ENCODE data around the gene USH2A.

The USH2A gene

DNA sequence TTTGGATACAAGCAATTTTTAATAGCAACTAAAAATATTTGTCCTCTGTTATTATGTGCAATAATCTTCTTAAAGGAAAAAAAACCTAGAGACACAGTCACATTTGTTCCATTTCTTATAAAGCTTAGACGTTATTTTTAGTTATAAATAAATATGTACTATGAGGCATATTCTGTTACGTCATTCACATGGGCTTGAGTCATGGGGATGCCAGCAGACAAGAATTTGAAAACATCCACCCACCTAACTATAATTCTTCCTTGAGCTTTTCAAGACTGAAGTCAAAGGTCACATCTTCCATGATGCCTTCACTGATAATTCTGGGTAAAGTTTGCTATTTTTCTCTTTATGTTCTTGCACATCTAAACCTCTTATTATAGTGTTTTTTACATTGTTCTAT lies 587.3 kb downstream of the USH2A start:
- DNase-seq = no peak

DNA sequence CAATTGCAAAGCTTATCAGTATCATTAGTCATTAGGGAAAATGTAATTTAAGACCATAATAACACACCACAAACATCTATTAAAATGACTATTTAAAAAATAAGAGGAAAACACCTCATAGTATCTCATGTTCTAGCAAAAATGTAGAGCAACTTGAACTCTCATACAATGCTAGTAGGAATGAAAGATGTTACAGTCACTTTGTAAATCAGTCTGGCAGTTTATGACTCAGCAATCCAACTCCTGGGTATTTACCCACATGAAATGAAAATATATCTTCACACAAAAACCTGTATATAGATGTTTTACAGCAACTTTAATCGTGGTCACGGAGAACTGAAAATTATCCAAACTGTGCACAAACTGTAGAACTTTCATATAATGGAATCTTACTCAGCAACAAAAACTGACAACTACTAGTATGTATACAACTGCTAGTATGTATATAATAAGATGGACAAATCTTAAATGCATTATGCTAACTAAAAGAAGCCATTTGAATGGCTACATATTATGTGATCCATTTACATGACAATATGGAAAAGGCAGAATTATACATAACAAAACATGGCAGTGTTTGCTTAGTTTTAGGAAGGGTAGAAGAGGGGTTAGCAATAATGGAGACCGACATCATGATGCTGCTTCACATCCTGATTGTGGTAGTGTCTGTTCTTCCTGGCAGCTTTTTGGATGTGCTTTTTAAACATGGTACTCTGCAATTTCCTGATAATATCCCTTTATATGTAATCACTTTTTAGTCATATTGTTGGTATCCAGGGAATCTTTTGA lies 589.1 kb downstream of the USH2A start:
- DNase-seq = no peak

DNA sequence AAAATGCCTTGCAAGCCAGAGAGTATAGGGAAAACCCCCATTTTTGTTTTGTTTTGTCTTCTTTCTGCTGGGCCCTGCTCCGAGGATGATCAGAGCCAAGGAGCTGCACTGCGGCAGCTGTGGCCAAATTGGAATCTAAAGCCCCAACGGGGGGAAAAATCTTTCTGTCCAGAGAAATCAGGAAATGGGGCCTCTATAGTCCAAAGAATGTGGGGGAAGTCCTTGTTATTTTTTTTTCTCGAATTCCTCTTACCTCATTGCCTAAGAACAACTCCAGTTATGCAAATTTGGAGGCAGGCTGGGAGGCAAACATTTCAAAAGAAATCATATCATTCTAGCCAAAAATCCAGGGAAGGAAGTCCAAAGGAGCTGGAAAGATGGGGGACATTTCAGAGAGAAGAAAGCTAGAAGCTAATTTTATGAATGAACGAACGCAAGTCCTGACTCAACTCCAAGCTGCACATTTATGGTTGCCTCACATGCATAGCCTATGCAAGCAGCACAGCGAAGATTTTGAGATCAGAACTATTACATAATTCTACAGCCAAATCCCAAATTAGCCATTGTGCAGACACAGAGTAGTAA lies 592.9 kb downstream of the USH2A start:
- no peak for DNase-seq

DNA sequence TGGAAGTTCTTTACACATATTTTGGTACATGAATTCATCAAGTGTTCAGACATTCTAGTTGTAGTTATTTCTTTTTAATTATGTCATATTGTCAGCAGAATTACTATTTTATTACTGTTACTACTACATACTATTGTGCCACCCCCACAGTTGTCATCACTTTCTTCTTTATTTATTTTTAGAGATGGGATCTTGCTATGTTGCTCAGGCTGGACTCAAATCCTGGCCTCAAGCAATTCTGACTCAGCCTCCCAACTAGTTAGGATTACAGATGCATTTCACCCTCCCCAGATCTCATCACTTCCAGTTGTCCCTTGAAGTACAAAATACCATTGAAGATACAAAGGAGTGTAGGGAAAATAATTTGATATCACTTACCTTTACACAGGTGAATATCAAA lies 598.2 kb downstream of the USH2A start:
- no peak for DNase-seq

DNA sequence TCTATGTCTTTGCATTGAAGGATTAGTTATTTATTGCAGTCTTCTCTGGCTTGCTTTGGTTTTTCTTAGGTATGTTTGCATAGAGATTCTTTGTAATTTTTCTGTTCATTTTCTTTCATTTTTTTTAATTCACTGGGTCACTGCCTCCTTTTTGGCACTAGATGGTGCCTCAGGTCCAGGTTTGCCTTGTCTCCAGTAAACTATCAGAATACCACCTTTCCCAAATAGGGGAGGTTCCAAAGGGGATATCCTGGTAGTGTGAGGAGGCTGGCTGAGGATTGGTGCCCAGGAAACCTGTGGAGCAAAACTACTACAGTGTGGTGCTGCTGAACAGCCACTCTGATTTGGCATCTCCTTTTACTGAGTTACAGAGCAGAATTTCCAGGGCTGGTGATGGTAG lies 599.0 kb downstream of the USH2A start:
- DNase-seq = no peak

DNA sequence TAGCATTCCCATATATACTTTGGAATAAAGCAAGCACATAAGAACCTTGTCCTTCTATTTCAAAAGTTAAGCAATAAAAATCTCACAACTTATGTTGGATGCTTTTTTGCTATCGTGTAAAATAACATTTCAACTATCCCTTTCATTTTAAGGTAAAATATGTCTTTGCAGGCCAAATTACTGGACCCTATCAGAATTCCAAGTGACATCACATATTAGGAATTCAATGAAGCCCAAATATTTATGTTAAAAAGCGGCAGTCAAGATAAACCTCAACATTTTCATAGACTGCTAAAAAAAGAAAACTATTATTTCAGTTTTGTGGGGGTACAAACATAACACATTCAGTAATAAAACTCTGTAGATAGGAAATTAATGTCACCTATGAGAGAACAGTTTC lies 604.1 kb downstream of the USH2A start:
- DNase-seq = no peak

DNA sequence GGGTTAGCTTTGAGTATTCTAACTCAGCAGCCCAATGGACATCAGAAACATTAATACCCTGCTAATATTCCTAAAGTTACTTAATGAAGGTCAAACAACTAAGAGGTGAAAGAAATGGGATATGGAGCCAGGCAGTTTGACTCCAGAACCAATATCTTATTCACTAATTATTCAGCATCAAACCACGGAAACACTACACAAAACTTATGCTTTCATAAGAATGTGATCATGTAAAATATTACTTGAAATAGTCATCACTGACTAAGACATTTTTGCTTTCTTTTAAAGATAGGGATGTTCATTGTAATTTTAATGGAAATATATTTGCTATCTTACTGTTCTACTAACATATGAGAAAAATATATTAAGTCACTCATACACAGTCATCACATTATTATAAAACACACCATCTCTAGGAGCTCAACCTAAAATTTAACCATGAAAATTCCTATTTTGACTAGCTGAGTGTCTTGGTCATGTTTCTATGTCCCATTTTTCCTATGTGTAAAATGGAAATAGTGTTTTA lies 615.3 kb downstream of the USH2A start:
- DNase-seq = no peak

DNA sequence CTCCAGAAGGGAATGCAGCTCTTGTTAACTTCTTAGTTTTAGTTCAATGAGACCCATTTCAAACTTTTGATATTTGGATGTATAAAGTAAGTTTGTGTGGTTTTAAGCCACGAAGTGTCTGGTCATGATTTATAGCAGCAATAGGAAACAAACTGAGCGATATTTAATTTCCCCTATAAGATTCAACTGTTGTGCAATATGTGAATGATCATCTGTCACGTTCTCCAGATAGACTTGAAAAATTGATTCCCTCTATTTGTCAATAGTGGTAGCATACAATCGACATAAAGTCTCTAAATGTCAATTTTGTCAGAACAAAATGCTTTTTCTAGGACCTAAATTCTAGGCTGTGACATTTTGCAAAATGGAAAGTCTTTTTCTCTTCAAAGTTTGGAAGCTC lies 616.0 kb downstream of the USH2A start:
- no peak for DNase-seq

DNA sequence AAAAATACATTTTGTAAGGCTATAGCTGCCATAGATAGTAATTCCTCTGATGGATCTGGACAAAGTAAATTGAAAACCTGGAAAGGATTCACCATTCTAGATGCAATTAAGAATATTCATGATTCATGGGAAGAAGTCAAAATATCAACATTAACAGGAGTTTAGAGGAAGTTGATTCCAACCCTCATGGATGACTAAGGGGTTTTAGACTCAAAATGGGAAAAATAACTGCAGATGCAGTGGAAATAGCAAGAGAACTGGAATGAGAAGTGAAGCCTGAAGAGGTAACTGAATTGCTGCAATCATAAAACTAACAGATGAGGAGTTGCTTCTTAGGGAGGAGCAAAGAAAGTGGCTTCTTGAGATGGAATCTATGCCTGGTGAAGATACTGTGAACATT lies 625.4 kb downstream of the USH2A start:
- DNase-seq = no peak

DNA sequence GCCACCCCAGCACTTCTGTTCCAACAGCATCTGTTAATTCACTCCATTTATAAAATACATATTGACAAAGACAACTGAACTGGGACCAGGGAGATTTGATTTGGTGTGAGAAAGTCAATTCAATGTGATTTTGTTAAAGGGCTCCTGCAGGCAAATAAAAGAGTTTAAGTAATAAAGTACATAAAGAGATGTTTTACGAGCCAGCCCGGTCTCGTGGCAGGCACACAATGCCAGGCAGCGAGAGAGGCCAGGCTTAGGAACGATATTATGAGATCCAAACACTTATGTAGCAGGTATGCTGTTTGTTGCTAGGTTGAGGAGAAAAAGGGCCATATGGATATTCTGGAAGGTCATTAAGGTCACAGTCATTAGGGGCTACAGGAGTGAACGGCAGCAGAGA lies 629.1 kb downstream of the USH2A start:
- DNase-seq = no peak

DNA sequence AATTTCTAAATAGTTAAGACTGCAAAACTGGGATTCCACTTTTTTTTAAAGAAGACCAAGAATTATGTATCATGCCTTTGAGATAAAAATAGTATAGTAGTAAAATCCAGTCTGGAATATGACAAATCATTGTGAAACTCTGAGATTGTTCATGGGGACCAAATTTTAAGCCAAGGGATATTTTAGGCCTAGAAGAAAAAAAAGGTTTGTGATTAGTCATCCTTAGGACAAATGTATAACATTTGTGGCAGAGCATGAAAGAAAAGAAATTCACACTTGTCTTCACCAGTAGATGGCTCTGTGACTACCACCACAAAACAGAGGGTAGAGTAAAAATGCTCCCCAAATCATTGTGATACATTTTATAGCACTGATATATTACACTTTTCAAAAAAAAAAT lies 630.1 kb downstream of the USH2A start:
- no peak for DNase-seq

DNA sequence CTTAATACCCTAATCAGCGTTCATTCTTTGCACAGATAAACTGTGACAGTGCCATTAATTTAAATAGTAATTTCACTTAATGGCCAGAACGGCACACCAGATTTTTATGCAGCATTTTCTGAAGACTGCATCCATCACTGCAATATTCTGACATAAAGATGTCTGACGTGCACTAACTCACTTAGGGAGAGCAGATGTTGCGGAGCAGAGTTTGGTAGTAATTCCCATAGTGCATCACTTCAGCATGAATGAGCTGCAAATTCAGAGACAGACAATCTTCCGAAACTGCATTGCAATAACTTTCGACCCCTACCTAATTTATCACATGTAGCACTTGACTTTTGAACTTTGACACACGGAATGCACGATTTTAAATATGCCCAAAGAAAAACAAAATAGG lies 630.8 kb downstream of the USH2A start:
- no peak for DNase-seq

DNA sequence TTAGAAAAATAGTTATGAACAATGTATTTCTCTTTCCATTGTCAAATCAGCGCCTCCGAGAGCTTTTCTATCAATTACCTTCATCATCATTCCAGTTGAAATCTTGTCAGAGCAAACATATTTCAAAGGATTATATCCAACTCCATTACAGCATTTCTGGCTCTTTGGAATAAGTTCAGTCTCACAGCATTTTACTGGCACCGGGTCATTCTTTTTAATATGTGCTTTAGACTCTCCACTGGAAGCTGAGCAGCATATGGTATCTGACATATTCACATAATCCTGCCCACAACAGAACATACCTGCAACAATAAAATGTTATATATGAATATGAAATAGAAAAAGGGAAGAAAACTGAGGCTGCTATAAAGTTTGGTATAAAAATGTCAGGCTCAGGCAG lies 633.3 kb downstream of the USH2A start:
- no peak for DNase-seq

DNA sequence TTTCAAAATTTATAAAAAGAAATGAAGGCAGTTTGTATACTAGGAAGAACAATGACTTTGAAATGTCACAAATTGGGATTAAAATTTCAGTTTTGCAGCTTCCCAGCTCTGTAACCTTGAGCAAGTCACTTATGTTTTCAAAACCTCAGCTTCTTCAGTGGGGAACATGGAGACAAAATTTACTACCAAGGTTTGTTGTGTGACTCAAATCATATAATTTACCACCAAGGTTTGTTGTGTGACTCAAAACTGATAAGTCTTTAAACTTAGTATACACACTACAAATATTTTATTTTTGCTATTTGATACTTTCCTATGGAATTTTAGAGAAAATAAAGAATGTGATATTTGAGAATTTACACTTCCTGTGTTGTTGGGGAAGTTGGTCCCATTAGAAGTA lies 636.3 kb downstream of the USH2A start:
- DNase-seq = no peak

DNA sequence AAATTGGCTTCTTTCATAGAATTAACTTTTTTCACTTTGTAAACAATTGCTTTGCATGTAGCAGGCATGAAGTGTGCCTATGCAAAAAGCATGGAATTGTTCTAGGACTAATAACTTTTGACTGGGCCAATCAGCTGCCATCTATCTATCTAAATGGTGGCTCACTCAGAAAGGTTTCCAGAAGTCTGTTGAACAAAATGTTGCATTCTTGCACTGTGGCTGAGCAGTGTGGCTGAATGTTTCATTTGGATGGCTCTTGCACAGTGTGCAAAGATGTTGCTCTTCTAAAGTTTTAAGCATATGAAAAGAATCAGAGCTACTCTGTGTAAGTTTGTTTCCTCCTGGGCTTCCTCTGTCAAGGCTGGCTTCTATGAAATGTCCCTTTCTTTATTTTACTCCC lies 642.6 kb downstream of the USH2A start:
- DNase-seq = no peak

DNA sequence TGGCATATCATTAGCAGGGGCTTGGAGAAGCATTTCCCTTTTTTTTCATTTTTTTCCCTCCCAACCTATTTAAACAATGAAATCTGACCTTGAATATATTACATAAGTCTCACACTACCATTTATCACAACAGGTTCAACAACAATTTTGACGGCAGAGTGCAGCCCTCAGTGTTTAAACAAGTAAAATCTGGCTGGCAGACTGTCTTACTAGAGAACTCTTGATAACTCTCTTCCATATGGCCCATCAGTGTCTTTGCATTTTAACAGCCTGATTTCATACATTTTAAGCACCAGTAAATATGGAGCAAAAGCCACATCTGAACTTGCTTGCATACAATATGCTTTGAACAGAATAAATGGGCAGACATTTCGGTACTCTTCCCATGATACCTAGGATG lies 643.1 kb downstream of the USH2A start:
- DNase-seq = no peak

DNA sequence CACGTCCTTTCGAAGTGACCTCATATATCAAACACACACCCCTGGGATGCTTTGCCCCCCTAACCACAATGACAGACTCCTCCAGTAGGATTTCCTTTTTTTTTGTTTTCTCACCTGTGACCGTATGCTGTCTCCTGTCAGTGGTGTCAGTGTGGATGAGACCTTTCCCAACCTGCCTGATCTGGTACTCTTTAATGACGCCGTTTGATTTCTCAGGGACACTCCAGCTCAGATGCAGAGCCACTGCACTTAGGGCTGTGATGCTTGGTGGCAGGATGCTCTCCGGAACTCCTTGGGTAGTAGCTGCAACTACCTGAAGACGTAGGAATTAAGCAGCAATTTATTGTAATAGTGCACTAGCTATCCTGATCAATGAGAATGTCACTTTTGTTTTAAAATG lies 643.5 kb downstream of the USH2A start:
- DNase-seq = no peak

DNA sequence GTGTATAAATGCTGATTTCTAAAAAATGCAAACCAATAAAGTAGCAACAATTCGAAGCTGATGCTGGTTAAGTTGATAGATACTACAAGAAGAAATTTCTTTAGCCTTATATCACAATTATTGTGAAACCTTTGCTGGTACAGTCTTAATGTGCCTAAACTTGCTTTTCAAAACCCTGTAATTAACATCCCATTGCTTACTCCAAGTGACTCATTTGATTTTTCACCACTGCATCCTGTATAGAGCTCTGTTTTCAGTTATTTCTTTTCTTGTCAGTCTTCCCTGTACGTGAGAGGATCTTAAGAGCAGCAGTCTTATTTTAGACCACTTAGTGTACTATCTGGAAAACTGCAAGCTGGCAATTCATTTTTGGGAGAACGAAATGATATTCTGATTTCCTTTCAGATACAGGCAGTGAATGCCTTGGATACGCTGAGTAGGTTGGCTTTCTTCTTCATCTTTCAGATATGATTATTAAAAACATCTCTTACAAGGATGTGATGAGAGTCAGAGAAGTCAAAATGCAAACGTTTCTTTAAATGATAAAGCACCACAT lies 645.8 kb downstream of the USH2A start:
- DNase-seq = no peak

DNA sequence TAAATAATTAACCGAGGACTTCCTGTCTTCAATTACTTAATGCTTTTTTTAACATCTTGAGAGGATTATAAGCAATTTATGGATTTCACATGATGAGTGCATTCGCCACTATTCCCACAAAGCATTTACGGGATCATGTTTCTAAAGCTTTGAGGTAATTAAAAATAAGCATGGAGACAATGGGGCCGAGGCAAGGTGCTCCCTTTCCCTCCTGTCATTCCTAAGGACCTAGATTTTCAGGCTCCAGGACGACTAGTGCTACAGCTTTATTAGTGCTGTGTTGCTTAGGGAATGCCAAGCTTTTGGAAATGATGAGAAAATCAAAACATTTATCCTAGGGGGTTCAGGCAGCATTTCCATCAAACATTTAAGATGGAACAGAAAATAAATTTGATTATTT lies 646.9 kb downstream of the USH2A start:
- no peak for DNase-seq

DNA sequence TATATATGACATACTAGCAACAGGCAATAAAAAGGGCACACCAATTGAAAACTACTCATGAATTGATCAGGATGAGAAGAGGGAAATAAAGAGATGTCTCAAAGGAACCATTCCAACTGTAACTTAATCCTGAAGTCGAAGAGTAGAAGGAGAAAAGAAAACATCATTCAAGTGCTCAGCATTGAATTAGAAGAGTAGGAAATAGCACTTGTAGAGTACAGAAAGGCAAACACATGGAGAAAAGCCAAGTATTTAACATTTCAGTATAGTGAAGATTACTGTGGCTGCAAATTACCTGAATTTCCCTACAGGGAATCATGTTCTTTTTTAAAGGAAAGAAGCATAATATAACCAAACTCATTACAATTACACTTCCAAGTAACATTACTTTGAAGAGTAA lies 651.1 kb downstream of the USH2A start:
- no peak for DNase-seq

DNA sequence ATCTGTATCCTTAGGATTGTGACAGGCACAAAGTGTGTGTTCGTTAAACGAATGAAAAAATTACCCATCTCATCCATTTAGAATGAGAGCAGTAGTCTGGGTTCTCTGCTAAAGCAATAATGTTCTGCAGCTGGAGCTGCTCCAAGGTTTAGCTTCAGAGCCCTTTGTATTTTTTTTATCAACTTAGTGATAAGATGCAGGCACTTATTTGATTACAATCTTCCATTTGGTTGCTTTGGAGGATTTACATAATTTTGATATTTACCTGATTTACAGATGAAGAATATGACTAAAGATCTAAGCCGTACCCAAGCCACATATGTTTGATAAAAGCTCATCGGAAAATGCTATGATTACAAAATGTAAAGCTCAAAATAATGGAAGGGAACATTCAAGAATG lies 654.9 kb downstream of the USH2A start:
- DNase-seq = no peak

DNA sequence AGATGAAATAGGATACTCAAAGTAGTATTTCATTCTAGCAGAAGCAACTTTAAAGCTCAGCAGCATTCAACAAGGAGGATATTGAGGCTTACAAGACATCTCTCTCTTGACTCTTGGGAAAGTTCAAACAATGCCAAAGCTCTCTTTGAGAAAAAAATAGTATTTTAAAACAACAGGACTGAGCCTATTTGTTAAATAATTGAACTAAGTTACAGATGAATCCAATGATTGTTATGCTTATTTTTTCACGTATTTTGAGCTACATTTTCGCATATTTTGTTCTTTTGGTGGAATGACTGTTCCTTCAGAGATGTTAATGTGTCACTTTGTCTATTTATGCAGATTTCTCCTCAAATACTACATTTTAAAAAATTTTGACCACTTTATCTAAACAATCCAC lies 655.5 kb downstream of the USH2A start:
- no peak for DNase-seq

DNA sequence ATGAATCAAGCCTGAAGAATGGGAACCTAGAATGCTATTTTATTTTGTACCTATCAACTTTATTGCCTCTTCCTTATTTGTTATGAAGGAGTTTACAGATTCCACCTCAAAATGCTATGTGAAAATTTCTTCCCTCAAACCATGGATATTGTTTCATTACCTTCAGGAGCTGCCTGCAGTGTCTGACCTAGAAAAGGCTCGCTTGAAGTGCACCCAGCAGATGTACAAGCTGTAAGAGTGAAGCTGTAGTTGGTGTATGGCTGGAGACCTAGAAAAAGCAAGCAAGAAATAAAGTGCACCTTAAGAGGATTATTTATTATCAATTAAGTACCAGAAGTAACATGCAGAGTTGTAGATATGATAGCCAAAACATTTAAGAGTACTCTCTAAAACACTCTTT lies 656.7 kb downstream of the USH2A start:
- DNase-seq = no peak

DNA sequence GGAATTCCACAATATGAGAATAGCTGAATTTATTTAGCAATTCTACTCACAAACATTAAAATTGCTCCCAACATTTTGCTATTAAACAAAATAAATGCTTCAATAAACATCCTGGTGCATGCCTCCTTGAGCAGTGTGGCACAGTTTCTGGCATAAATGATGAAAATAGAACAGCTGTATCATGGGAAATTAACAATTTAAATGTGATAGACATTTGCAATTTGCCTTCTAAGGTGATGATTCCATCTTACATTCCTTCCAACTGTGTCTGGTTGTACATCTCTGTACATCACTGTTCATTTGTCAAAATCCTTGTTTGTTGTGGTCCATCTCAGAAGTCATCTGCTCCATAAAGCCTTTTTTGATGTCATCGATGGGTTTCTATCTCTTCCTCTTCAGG lies 657.4 kb downstream of the USH2A start:
- DNase-seq = no peak

DNA sequence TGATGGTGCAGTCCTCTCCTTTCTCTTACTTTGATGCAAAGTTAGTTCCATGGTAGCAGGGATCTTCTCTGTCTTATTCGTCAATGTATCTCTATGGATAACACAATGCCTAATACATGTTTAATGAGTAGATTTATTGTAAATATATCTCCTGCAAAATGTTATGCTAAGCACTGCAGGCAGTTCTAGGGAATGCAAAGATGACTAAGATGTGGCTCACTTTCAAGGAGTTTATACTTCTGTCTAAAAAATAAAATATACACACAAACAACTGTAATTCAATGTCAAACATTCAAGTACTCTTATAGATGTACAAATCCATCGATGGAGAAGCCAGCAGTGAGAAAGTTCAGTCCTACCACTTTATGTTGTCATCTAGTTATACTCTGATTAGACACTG lies 661.8 kb downstream of the USH2A start:
- DNase-seq = no peak

Measured in activated CD4-positive, alpha-beta T cell treated with anti-CD3 and anti-CD28 coated beads for 4 hours (primary cell).